Measurements from ENCODE around the gene NCOA7. TPM values are rescaled to one million over a fixed set of nuclear protein-coding genes. Genes with fewer than 3 reads are reported as not detected.

NCOA7 gene
- total and polyA plus RNA-seq, 9 of the 15 experiments (the other 6 are each of a cell fraction or from before 2014, with no cell fraction given): 5.8 to 14.6 (median 9.3) TPM

GRCh38 chr6:125812394-125813292 is 21.9 kb downstream of the NCOA7 start (continued):
- TF ChIP-seq SMARCC2 (IDR thresholded peaks at IDR 0.05; ENCODE audit: low read depth): peak; percentile 88
- TF ChIP-seq HLTF (IDR thresholded peaks at IDR 0.05): 0 out of 2 replicates have a peak, but pooled peaks have one; percentile 68
- 0 out of 2 replicates have a peak, but pooled peaks have one; percentile 28 for TF ChIP-seq CREB3 (tag; conservative IDR thresholded peaks at IDR 0.05; ENCODE audit: low read depth)
- TF ChIP-seq ZNF780A (CRISPR knock-in tag; IDR thresholded peaks at IDR 0.05): no peak
- peak; percentile 54 for TF ChIP-seq FOXJ2 (tag; IDR thresholded peaks at IDR 0.05)
- TF ChIP-seq E2F5 (CRISPR knock-in tag; IDR thresholded peaks at IDR 0.05): 0 out of 2 replicates have a peak, but pooled peaks have one; percentile 26
- no peak for TF ChIP-seq MYC (IDR thresholded peaks at IDR 0.05; ENCODE audit: low read depth, low read length)
- TF ChIP-seq MYC (CRISPR knock-in tag; IDR thresholded peaks at IDR 0.05; ENCODE audit: borderline replicate concordance, low read depth): no peak
- no peak for TF ChIP-seq ZFX (CRISPR knock-in tag; IDR thresholded peaks at IDR 0.05)
- no peak for TF ChIP-seq CREB3L1 (IDR thresholded peaks at IDR 0.05; ENCODE audit: borderline replicate concordance, low read depth)
- no peak for TF ChIP-seq ZNF57 (CRISPR knock-in tag; IDR thresholded peaks at IDR 0.05)
- no peak for TF ChIP-seq EZH2 (IDR thresholded peaks at IDR 0.05; ENCODE audit: borderline replicate concordance, low read depth, low read length)
- TF ChIP-seq CHD2 (IDR thresholded peaks at IDR 0.05; ENCODE audit: low read depth, low read length): no peak
- TF ChIP-seq IRF2 (CRISPR knock-in tag; IDR thresholded peaks at IDR 0.05): no peak
- no peak for TF ChIP-seq CEBPZ (IDR thresholded peaks at IDR 0.05; ENCODE audit: borderline replicate concordance, low read depth, low read length)
- TF ChIP-seq DEAF1 (CRISPR knock-in tag; IDR thresholded peaks at IDR 0.05): no peak
- TF ChIP-seq ZNF174 (CRISPR knock-in tag; IDR thresholded peaks at IDR 0.05): no peak
- TF ChIP-seq NFE2L1 (tag; IDR thresholded peaks at IDR 0.05; ENCODE audit: borderline replicate concordance, low read depth): peak; percentile 96
